IMR-90 (cell line): Measurements from ENCODE around the gene NUP42. TPM values are rescaled to one million over a fixed set of nuclear protein-coding genes. Genes with fewer than 3 reads are reported as not detected.

Experiments used
- ATAC-seq: fragments of 200-7000 bp; cut with Tn5 transposase; 2 replicates; pipeline ENCODE4 v1.9.1; 2020; ENCODE audit warnings: low read depth, mild to moderate bottlenecking, moderate library complexity
- BruUV-seq: library from RNA; stranded (reverse); fragments of 400-500 nt; replicated peaks from 2 replicates; lab custom pipeline; 2021; lab: Mats Ljungman, UMichigan
- CTCF ChIA-PET: fragments of 300-600 bp; formaldehyde crosslinking; extraction: SDS; loops from one replicate; lab custom pipeline; 2021; ENCODE audit warnings: antibody characterized with exemption; lab: Yijun Ruan, JAX
- POLR2A ChIA-PET: fragments of 300-600 bp; sonication (Branson Sonifier 250); formaldehyde crosslinking; loops from one replicate; lab custom pipeline; 2022; ENCODE audit warnings: antibody characterized with exemption; ENCODE audit not compliant: unreplicated experiment; lab: Charles Lee
- DNase-seq: peaks from one replicate; pipeline ENCODE4 v3.0.0; 2013
- H2AFZ ChIP-seq: replicated peaks from 2 replicates; pipeline ENCODE3; 2013; ENCODE audit warnings: low read length, mild to moderate bottlenecking; ENCODE audit not compliant: poor library complexity
- H2AK5ac ChIP-seq: 2 replicates; pipeline ENCODE4 v1.6.1; 2013; ENCODE audit warnings: low read depth, low read length, inconsistent platforms
- H2AK9ac ChIP-seq: replicated peaks from 2 replicates; pipeline ENCODE3; 2013; ENCODE audit warnings: mild to moderate bottlenecking, low read depth, low read length, moderate library complexity; ENCODE audit not compliant: poor library complexity
- H2BK120ac ChIP-seq: 2 replicates; pipeline ENCODE4 v1.6.1; 2013; ENCODE audit warnings: low read depth, low read length, inconsistent platforms
- H2BK15ac ChIP-seq: 3 replicates; pipeline ENCODE4 v1.6.1; 2013; ENCODE audit warnings: low read depth, low read length, inconsistent platforms
- H2BK20ac ChIP-seq: 2 replicates; pipeline ENCODE4 v1.6.1; 2013; ENCODE audit warnings: low read depth, mild to moderate bottlenecking, inconsistent platforms, low read length, moderate library complexity
- H2BK5ac ChIP-seq: 2 replicates; pipeline ENCODE4 v1.6.1; 2013; ENCODE audit warnings: mild to moderate bottlenecking, low read depth, low read length, inconsistent platforms; ENCODE audit not compliant: poor library complexity, severe bottlenecking
- H3K14ac ChIP-seq: replicated peaks from 2 replicates; pipeline ENCODE4 v1.6.1; 2013; ENCODE audit warnings: low read depth, low read length, inconsistent platforms
- H3K18ac ChIP-seq: 2 replicates; pipeline ENCODE4 v1.6.1; 2013; ENCODE audit warnings: low read depth, low read length, control low read depth
- H3K23ac ChIP-seq: 2 replicates; pipeline ENCODE4 v1.6.1; 2013; ENCODE audit warnings: low read depth, low read length, inconsistent platforms
- H3K27ac ChIP-seq: 2 replicates; pipeline ENCODE4 v1.5.1; 2013; ENCODE audit warnings: mild to moderate bottlenecking, control low read depth, low read length; ENCODE audit not compliant: insufficient read depth
- H3K27me3 ChIP-seq: 2 replicates; pipeline ENCODE4 v1.6.1; 2013; ENCODE audit warnings: low read length; ENCODE audit not compliant: control insufficient read depth, insufficient read depth
- H3K36me3 ChIP-seq: 2 replicates; pipeline ENCODE4 v1.6.1; 2013; ENCODE audit warnings: low read length, mixed read lengths; ENCODE audit not compliant: control insufficient read depth, insufficient read depth
- H3K4ac ChIP-seq: 2 replicates; pipeline ENCODE4 v1.6.1; 2013; ENCODE audit warnings: low read depth, low read length, inconsistent platforms
- H3K4me1 ChIP-seq: 2 replicates; pipeline ENCODE4 v1.6.1; 2013; ENCODE audit warnings: low read length, mixed read lengths; ENCODE audit not compliant: control insufficient read depth, insufficient read depth
- H3K4me2 ChIP-seq: 2 replicates; pipeline ENCODE4 v1.6.1; 2013; ENCODE audit warnings: low read depth, mild to moderate bottlenecking, control low read depth, low read length, moderate library complexity
- H3K4me3 ChIP-seq: 2 replicates; pipeline ENCODE4 v1.5.1; 2013; ENCODE audit warnings: low read depth, mild to moderate bottlenecking, control low read depth, low read length, moderate library complexity; ENCODE audit not compliant: insufficient read depth
- H3K56ac ChIP-seq: 2 replicates; pipeline ENCODE4 v1.6.1; 2013; ENCODE audit warnings: low read length, inconsistent platforms; ENCODE audit not compliant: insufficient read depth; ENCODE audit errors: extremely low read depth
- H3K79me1 ChIP-seq, 2 experiments: 2 replicates each; pipeline ENCODE4 v1.6.1; 2013; ENCODE audit warnings: low read length in 2 of 2, inconsistent platforms in 1 of 2, low read depth in 1 of 2
- H3K9ac ChIP-seq: 2 replicates; pipeline ENCODE4 v1.6.1; 2013; ENCODE audit warnings: low read depth, low read length, control low read depth
- H3K9me1 ChIP-seq: 2 replicates; pipeline ENCODE4 v1.6.1; 2013; ENCODE audit warnings: low read length, inconsistent platforms; ENCODE audit not compliant: insufficient read depth
- H3K9me3 ChIP-seq: 2 replicates; pipeline ENCODE4 v1.6.1; 2013; ENCODE audit warnings: low read length; ENCODE audit not compliant: control insufficient read depth, insufficient read depth
- H4K20me1 ChIP-seq: 2 replicates; pipeline ENCODE4 v1.6.1; 2013; ENCODE audit warnings: low read length, inconsistent platforms; ENCODE audit not compliant: insufficient read depth
- H4K5ac ChIP-seq: 2 replicates; pipeline ENCODE4 v1.6.1; 2013; ENCODE audit warnings: mild to moderate bottlenecking, low read depth, low read length, control low read depth
- H4K8ac ChIP-seq, 2 experiments: 2 replicates each; pipeline ENCODE4 v1.6.1; 2013; ENCODE audit warnings: low read depth in 2 of 2, low read length in 2 of 2, control low read depth in 1 of 2, inconsistent platforms in 1 of 2
- H4K91ac ChIP-seq: 2 replicates; pipeline ENCODE4 v1.6.1; 2013; ENCODE audit warnings: low read depth, low read length, inconsistent platforms; ENCODE audit not compliant: insufficient read depth
- BHLHE40 ChIP-seq: fragments of 150-350 bp; IDR thresholded peaks from 2 replicates; pipeline ENCODE4 v1.6.1; 2016; ENCODE audit warnings: mild to moderate bottlenecking, low read depth, low read length
- CEBPB ChIP-seq: IDR thresholded peaks from 2 replicates; pipeline ENCODE4 v1.6.1; 2012; ENCODE audit warnings: low read depth, low read length, improper control_type of control experiment
- CHD1 ChIP-seq: IDR thresholded peaks from 2 replicates; pipeline ENCODE4 v1.6.1; 2012; ENCODE audit warnings: low read depth, low read length, improper control_type of control experiment
- CTCF ChIP-seq: conservative IDR thresholded peaks from 2 replicates; pipeline ENCODE4 v1.5.1; 2012; ENCODE audit warnings: mild to moderate bottlenecking, low read depth, low read length, improper control_type of control experiment
- ELK1 ChIP-seq: fragments of 150-350 bp; IDR thresholded peaks from 2 replicates; pipeline ENCODE4 v1.6.1; 2016; ENCODE audit warnings: low read depth, mild to moderate bottlenecking, low read length, moderate library complexity, borderline replicate concordance
- FOS ChIP-seq: fragments of 150-350 bp; IDR thresholded peaks from 2 replicates; pipeline ENCODE4 v1.6.1; 2016; ENCODE audit warnings: low read depth, low read length
- MAFK ChIP-seq: IDR thresholded peaks from 2 replicates; pipeline ENCODE4 v1.6.1; 2012; ENCODE audit warnings: low read depth, low read length, improper control_type of control experiment
- MAZ ChIP-seq: IDR thresholded peaks from 2 replicates; pipeline ENCODE4 v1.6.1; 2012; ENCODE audit warnings: low read depth, mild to moderate bottlenecking, low read length, improper control_type of control experiment, moderate library complexity, borderline replicate concordance
- MXI1 ChIP-seq: IDR thresholded peaks from 2 replicates; pipeline ENCODE4 v1.6.1; 2012; ENCODE audit warnings: low read depth, mild to moderate bottlenecking, low read length, moderate library complexity, borderline replicate concordance
- NFE2L2 ChIP-seq: fragments of 150-350 bp; IDR thresholded peaks from 2 replicates; pipeline ENCODE4 v1.6.1; 2016; ENCODE audit warnings: low read depth, mild to moderate bottlenecking, low read length
- POLR2A ChIP-seq: IDR thresholded peaks from 2 replicates; pipeline ENCODE4 v1.6.1; 2012; ENCODE audit warnings: mild to moderate bottlenecking, low read depth, low read length
- RAD21 ChIP-seq: IDR thresholded peaks from 2 replicates; pipeline ENCODE4 v1.6.1; 2012; ENCODE audit warnings: low read length, improper control_type of control experiment
- RCOR1 ChIP-seq: IDR thresholded peaks from 2 replicates; pipeline ENCODE4 v1.6.1; 2012; ENCODE audit warnings: mild to moderate bottlenecking, low read length, improper control_type of control experiment; ENCODE audit not compliant: insufficient replicate concordance
- RFX5 ChIP-seq: IDR thresholded peaks from 2 replicates; pipeline ENCODE4 v1.8.0; 2012; ENCODE audit warnings: low read depth, mild to moderate bottlenecking, low read length, moderate library complexity
- SMC3 ChIP-seq: fragments of 150-350 bp; IDR thresholded peaks from 2 replicates; pipeline ENCODE4 v1.6.1; 2016; ENCODE audit warnings: low read depth, mild to moderate bottlenecking, antibody characterized with exemption, low read length, moderate library complexity
- USF2 ChIP-seq: fragments of 150-350 bp; IDR thresholded peaks from 2 replicates; pipeline ENCODE4 v1.6.1; 2017; ENCODE audit warnings: mild to moderate bottlenecking, antibody characterized with exemption, low read length, low read depth
- WGBS, 2 experiments: methylation state at CpG; one replicate each; pipeline versions ENCODE4 v1.1.5 to v1.1.7; 2013; ENCODE audit warnings: missing lambda C conversion rate in 2 of 2; ENCODE audit not compliant: insufficient read length in 1 of 2; ENCODE audit errors: extremely low coverage in 2 of 2; 5-methylcytosine and 5-hydroxymethylcytosine counted together
- dilution Hi-C: fragments of 300-500 bp; cut with HindIII; formaldehyde crosslinking; loops from one replicate; pipeline ENCODE4 v1.14.3; 2018; ENCODE audit warnings: low sequenced_read_pairs; ENCODE audit not compliant: unreplicated experiment
- in situ Hi-C: fragments of 300-500 bp; cut with MboI; formaldehyde crosslinking; loops from 3 replicates; pipeline ENCODE4 v1.14.3; 2019; ENCODE audit warnings: low sequenced_read_pairs, inconsistent platforms, mixed read lengths
- intact Hi-C: fragments of 100-400 bp; cut with micrococcal nuclease; formaldehyde crosslinking; loops from 2 replicates; pipeline ENCODE4 v1.10.0; 2022
- polyA plus RNA-seq, 3 experiments: library from polyadenylated mRNA; depleted of rRNA; stranded (reverse); fragments of >200 nt; gene quantifications; 2 replicates each; pipeline ENCODE4 v1.2.3, GENCODE V29; 2012; ENCODE audit warnings: low replicate concordance in 1 of 3
- total RNA-seq: library from RNA; depleted of rRNA; stranded (reverse); fragments of >200 nt; gene quantifications from 2 replicates; pipeline ENCODE4 v1.2.3, GENCODE V29; 2012

The NUP42 gene
- total and polyA plus RNA-seq, 2 of the 4 experiments (the other 2 are of a cell fraction) = 17.3 to 22.6 TPM

GRCh38 chr7:23242321-23242720 is 60.5 kb downstream of the NUP42 start:
- H4K8ac ChIP-seq = no peak overlapping the region
- no peak overlapping the region for H2AFZ ChIP-seq
- no peak overlapping the region for H4K91ac ChIP-seq
- dilution Hi-C loops (no loop called here), intact Hi-C loops (no loop called here), in situ Hi-C loops (no loop called here)
- 54% methylated on average over 2 of the region's 3 CpGs; no CpG with 5 or more reads in 1 of the 2 experiments for whole genome bisulfite sequencing, 2 experiments
- H4K20me1 ChIP-seq = no peaks in the 10 kb centered on the region
- no peaks in the 10 kb centered on the region for H3K9me3 ChIP-seq
- POLR2A ChIA-PET = no interaction called here
- H3K14ac ChIP-seq = no peak overlapping the region
- H3K4me3 ChIP-seq = no peak overlapping the region
- TF ChIP-seq CEBPB = no peak
- no peak for TF ChIP-seq POLR2A
- no peak for TF ChIP-seq SMC3
- TF ChIP-seq CHD1 = no peak
- TF ChIP-seq MAFK = no peak
- TF ChIP-seq USF2 = no peak
- no peak for TF ChIP-seq ELK1
- TF ChIP-seq RAD21 = no peak
- TF ChIP-seq CTCF = no peak
- TF ChIP-seq RCOR1 = no peak
- no peak for TF ChIP-seq BHLHE40
- no peak for TF ChIP-seq NFE2L2
- TF ChIP-seq RFX5 = no peak
- no peak for TF ChIP-seq FOS
- no peak for TF ChIP-seq MXI1
- no peak for TF ChIP-seq MAZ
- H3K9me1 ChIP-seq = no peaks in the 10 kb centered on the region
- no peaks in the 10 kb centered on the region; the same call in 1 of the 2 replicates for H3K4me1 ChIP-seq
- CTCF ChIA-PET = interaction anchor here (0.6 kb wide), 1 partner anchor 1572 kb away, joined by 4 read pairs; no protein-coding TSS in a partner anchor
- no peak overlapping the region for H3K4me2 ChIP-seq
- H3K56ac ChIP-seq = no peak overlapping the region
- H3K4ac ChIP-seq = no peak overlapping the region
- no peak overlapping the region for H3K23ac ChIP-seq
- H3K36me3 ChIP-seq = no peaks in the 10 kb centered on the region
- H3K79me1 ChIP-seq = no peaks in the 10 kb centered on the region
- no peak overlapping the region for H3K18ac ChIP-seq
- no peak overlapping the region for H2AK5ac ChIP-seq
- no peak overlapping the region for H3K27ac ChIP-seq
- H3K27me3 ChIP-seq = peaks cover 14% of the 10 kb centered on the region
- peak; percentile 11 for DNase-seq
- no peak overlapping the region for H2BK20ac ChIP-seq
- no peak overlapping the region for H2BK120ac ChIP-seq
- ATAC-seq = no peak
- H2BK15ac ChIP-seq = no peak overlapping the region
- H3K9ac ChIP-seq = no peak overlapping the region
- BruUV-seq = no TSS peak
- H2BK5ac ChIP-seq = no peak overlapping the region
- H4K5ac ChIP-seq = no peak overlapping the region
- no peak overlapping the region for H2AK9ac ChIP-seq
